GM12864 (cell line): ENCODE results near the gene TTC12.

Source experiments
- DNase-seq: peaks from one replicate; pipeline ENCODE4 v3.0.0-alpha.2; 2011; ENCODE audit warnings: low read depth
- H3K4me3 ChIP-seq: 2 replicates; pipeline ENCODE4 v1.5.1; 2011; ENCODE audit warnings: mild to moderate bottlenecking, low read depth, low read length, control low read depth
- CTCF ChIP-seq: IDR thresholded peaks from 2 replicates; pipeline ENCODE4 v1.5.1; 2011; ENCODE audit warnings: low read depth, mild to moderate bottlenecking, moderate library complexity, low read length, control low read depth, inconsistent platforms; ENCODE audit errors: missing control alignments

TTC12 gene

GRCh38 chr11:113372309-113372708 is 57.9 kb downstream of the TTC12 start:
- no peak overlapping the region for H3K4me3 ChIP-seq
- no peak for DNase-seq
- no peak for TF ChIP-seq CTCF

GRCh38 chr11:113373306-113373705 is 58.9 kb downstream of the TTC12 start:
- TF ChIP-seq CTCF = no peak
- no peak overlapping the region for H3K4me3 ChIP-seq
- no peak for DNase-seq

GRCh38 chr11:113373981-113374560 is 59.7 kb downstream of the TTC12 start:
- no peak for TF ChIP-seq CTCF
- no peak for DNase-seq
- no peak overlapping the region for H3K4me3 ChIP-seq

- DNase-seq = no peak
- no peak for TF ChIP-seq CTCF
- no peak overlapping the region for H3K4me3 ChIP-seq
These were observed 61.0 kb downstream of the TTC12 start for GRCh38 chr11:113375402-113375801.

DNA sequence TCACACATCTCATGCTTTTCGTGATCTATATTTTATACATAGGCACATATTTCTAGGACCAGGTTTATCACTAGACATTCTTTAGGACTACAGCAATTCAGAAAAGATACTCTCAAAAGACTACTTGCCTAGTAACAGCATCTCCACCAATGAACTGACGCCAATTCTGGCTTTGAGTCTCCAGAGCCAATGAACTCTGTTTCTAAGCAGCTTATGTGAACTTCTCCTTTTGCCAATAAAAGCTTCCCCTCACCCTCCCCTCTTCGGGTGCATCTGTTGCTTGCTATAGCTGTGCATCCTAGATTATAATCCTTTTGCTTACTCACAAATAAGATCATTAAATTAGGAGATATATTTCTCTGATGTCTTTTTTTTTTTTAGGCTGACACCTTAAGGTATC is 61.8 kb downstream of the TTC12 start:
- H3K4me3 ChIP-seq = no peak overlapping the region
- TF ChIP-seq CTCF = no peak
- DNase-seq = peak; percentile 16

- no peak for DNase-seq
- H3K4me3 ChIP-seq = no peak overlapping the region
- TF ChIP-seq CTCF = no peak
These were observed 63.5 kb downstream of the TTC12 start for GRCh38 chr11:113377681-113378412.

GRCh38 chr11:113378692-113379091 is 64.3 kb downstream of the TTC12 start:
- no peak for DNase-seq
- no peak overlapping the region for H3K4me3 ChIP-seq

More at GRCh38 chr11:113378692-113379091, 64.3 kb downstream of the TTC12 start:
- no peak for TF ChIP-seq CTCF
